Measurements from ENCODE around the gene SORL1.

The SORL1 gene

DNA sequence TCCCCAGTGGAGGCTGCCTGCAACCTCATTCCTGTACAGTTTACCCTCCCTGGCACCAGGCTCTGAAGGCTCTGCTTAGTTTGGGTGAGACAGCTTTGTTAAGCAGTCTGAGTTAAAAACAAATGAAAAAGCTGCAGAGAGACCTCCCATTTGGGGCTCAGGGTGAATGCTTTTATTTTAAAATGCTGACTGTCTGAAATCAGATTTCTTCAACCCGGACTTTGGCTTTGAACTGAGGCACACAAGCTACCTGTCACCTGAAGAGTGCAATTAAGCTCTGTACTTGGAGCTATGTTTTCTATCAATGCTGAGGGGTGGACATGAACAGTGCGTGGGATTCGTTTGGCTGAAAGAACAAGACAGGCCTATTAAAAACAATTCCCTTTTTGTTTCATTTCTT is 218.2 kb downstream of the SORL1 start:
- Histone ChIP-seq H3K9me3 (ENCODE audit: control insufficient read depth, insufficient read depth, low read length) (no peaks in the 10 kb centered on the region), H3K27me3 (ENCODE audit: control insufficient read depth, insufficient read depth, low read length) (no peaks in the 10 kb centered on the region), H3K36me3 (ENCODE audit: control insufficient read depth, insufficient read depth, low read length) (no peaks in the 10 kb centered on the region), H3K4me3 (ENCODE audit: low read depth, low read length) (no peak overlapping the region), H3K27ac (ENCODE audit: low read depth, low read length) (no peak overlapping the region), H3K9ac (ENCODE audit: low read depth, low read length) (no peak overlapping the region), H3K4me1 (ENCODE audit: control insufficient read depth, insufficient read depth, low read length) (peaks cover 8% of the 10 kb centered on the region)

DNA sequence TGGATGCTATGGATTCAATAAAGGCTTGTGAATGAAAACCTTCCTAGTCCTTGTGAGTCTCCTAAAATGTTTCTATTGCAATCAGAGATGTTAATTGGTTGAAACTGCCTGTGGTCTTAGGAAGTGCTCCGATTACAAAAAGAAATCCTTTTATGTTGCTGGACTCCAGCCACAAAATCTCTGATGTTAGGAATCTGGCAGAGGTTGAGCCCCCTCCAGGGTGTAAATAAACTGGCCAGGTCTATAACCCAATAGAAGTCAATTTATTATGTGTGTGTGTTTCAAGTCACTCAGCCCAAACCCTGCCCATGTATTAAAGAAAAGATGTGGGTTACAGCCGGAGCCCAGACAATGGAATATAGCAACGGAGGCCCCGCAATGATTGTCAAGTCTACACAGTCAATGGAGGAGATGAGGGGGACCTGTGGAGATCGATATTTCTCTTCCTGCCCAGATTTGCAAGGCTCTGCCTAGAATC is 218.7 kb downstream of the SORL1 start:
- no peak overlapping the region for H3K9ac ChIP-seq (ENCODE audit: low read depth, low read length)
- no peak overlapping the region for H3K27ac ChIP-seq (ENCODE audit: low read depth, low read length)
- H3K4me1 ChIP-seq (ENCODE audit: control insufficient read depth, insufficient read depth, low read length), result peaks cover 8% of the 10 kb centered on the region
- no peaks in the 10 kb centered on the region for H3K27me3 ChIP-seq (ENCODE audit: control insufficient read depth, insufficient read depth, low read length)
- no peaks in the 10 kb centered on the region for H3K9me3 ChIP-seq (ENCODE audit: control insufficient read depth, insufficient read depth, low read length)
- no peak overlapping the region for H3K4me3 ChIP-seq (ENCODE audit: low read depth, low read length)
- H3K36me3 ChIP-seq (ENCODE audit: control insufficient read depth, insufficient read depth, low read length), result no peaks in the 10 kb centered on the region

DNA sequence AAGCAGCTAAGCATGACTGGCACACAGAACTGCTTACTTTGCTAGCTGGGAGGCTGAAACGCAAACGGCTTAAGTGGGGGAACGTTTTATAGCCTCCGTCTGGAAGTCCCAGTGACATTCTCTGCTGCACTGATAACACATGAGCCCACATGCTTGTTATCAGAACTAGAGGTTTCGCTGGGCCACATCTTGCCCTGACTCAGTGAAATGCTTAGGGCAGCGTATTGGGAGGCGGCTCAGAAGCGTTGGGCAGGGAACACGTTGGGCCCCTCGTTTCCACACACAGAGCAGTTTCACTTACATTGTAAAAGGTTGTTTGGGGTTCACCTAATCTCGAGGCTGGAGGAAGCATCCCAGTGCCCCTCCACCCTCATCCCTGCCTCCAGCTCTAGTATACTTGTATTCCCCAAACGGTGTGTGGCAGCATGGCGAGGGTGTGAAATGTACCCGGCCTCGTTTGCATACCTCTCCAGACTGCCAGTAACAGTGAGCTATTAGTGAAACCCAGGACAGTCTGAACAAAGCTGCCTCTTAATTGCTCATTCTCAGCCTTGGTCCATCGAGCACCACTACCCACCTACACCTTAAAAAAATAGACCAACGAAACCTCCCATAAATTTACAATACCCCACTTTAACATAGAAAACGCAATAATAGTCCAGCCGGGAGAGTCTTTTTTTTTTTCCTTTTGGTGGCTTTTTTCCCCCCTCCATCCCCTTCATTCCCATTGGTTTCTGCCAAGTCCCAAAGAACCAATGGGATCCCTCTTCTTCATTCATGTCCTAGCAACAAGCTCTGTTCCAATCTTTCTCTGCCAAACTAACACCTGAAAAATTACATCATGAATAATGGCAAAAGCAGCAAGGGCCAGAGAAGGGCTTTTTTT is 219.4 kb downstream of the SORL1 start:
- peaks cover 8% of the 10 kb centered on the region for H3K4me1 ChIP-seq (ENCODE audit: control insufficient read depth, insufficient read depth, low read length)
- H3K36me3 ChIP-seq (ENCODE audit: control insufficient read depth, insufficient read depth, low read length), result no peaks in the 10 kb centered on the region
- H3K9me3 ChIP-seq (ENCODE audit: control insufficient read depth, insufficient read depth, low read length), result no peaks in the 10 kb centered on the region
- no peak overlapping the region for H3K9ac ChIP-seq (ENCODE audit: low read depth, low read length)
- no peak overlapping the region for H3K27ac ChIP-seq (ENCODE audit: low read depth, low read length)
- H3K27me3 ChIP-seq (ENCODE audit: control insufficient read depth, insufficient read depth, low read length), result no peaks in the 10 kb centered on the region
- no peak overlapping the region for H3K4me3 ChIP-seq (ENCODE audit: low read depth, low read length)

DNA sequence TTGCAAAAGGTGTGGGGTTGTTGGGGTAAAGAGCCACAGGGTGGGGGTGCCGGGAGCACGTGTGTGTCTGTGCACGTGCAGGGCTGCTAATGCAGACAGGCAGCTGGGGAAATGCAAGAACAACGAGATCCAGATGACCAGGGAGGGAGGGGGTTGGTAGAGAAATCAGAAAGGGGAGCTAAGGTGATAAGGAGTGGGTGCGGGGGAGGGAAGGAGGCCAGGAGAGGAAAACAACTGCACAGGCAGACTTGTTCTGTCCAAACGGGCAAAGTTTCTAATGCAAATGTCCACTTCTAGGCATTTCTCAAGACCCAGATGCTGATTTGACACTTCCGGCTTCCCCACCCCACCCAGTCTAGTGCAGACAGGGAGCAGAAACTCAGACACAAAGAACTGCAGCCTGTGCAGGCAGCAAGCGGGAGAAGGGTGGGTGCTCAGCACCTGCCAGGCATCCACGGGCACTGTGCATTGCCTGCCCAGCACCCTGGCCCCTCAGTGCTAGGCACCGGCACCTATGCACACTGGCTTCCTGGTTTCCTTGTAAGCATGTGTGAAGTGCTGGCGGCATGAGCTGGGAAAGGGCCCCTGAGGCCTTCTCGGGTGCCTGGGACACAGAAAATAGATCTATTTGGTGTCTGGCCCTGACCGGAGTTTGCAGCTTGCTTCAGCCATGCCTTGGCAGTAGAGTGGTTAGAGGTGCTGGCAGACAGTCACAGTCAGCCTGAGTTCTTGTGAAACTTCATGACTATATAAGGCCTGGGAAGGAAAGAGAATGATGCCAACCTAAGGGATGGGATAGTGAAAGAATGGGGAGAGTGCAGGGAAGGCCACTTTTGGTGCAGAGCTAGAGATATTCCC is 220.7 kb downstream of the SORL1 start:
- Histone ChIP-seq H3K4me3 (ENCODE audit: low read depth, low read length) (no peak overlapping the region), H3K4me1 (ENCODE audit: control insufficient read depth, insufficient read depth, low read length) (peaks cover 8% of the 10 kb centered on the region), H3K9me3 (ENCODE audit: control insufficient read depth, insufficient read depth, low read length) (no peaks in the 10 kb centered on the region), H3K27me3 (ENCODE audit: control insufficient read depth, insufficient read depth, low read length) (no peaks in the 10 kb centered on the region), H3K27ac (ENCODE audit: low read depth, low read length) (no peak overlapping the region), H3K36me3 (ENCODE audit: control insufficient read depth, insufficient read depth, low read length) (no peaks in the 10 kb centered on the region), H3K9ac (ENCODE audit: low read depth, low read length) (no peak overlapping the region)

DNA sequence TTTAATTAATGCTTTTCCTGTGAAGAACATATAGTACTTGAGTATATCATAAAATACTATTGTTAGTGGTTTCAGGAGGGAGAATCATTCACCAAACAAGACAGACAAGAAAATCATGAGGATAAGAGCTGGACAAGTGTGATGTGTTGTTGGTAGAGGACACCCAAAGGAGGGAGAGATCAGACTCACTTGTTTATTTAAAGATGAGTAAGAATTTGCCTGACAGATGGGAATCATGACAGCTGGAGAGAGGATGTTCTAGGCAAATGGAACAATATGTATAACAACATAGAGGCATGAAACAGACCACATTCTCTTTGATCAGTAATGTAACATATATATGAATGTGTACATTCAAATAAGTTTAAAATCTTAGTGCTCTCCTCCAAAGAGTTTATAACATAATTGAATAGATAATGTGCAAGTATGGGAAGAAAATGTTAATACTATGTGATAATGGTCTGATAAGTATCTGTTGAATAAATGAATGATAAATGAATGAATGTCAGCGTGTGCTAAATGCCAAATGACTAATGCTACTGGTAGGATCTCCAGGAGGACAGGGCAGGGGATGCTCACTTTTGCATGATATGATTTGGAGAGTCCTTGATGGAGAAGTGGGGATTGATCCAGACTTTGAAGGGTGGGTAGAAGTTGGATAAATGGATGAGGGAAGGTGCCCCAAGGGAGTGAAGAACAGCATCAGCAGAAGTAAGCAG is 229.6 kb downstream of the SORL1 start:
- Histone ChIP-seq H3K9me3 (ENCODE audit: control insufficient read depth, insufficient read depth, low read length) (no peaks in the 10 kb centered on the region), H3K36me3 (ENCODE audit: control insufficient read depth, insufficient read depth, low read length) (no peaks in the 10 kb centered on the region), H3K9ac (ENCODE audit: low read depth, low read length) (no peak overlapping the region), H3K27ac (ENCODE audit: low read depth, low read length) (no peak overlapping the region), H3K4me3 (ENCODE audit: low read depth, low read length) (no peak overlapping the region), H3K4me1 (ENCODE audit: control insufficient read depth, insufficient read depth, low read length) (no peaks in the 10 kb centered on the region), H3K27me3 (ENCODE audit: control insufficient read depth, insufficient read depth, low read length) (no peaks in the 10 kb centered on the region)

Data from HUES48 (cell line).